ENCODE results near the gene RAPGEF1. TPM values are rescaled to one million over a fixed set of nuclear protein-coding genes. Genes with fewer than 3 reads are reported as not detected.
"Not testable (repeated sequence)": the region's sequence is repeated elsewhere in the genome, so short reads cannot be mapped to it uniquely, and the experiment has no call there.

The RAPGEF1 gene
- total and polyA plus RNA-seq, 8 donors: 17.1 to 62.6 (median 44.8) TPM

GRCh38 chr9:131712151-131712716 is 27.6 kb downstream of the RAPGEF1 start:
- H3K4me1 ChIP-seq: peaks cover 43 to 65% (median 44%) of the 10 kb centered on the region in 3 donors
- no peak overlapping the region for H3K4me3 ChIP-seq
- no peaks in the 10 kb centered on the region for H3K27me3 ChIP-seq
- no peak for FAIRE-seq
- 73 to 77% methylated on average over 10 of the region's 10 CpGs for WGBS, 2 donors
- ATAC-seq: no peak
- no peaks in the 10 kb centered on the region for H3K9me3 ChIP-seq
- no peaks in the 10 kb centered on the region for H3K36me3 ChIP-seq
- TF ChIP-seq CTCF (IDR thresholded peaks at IDR 0.05): no peak
- no peak for DNase-seq
- H3K27ac ChIP-seq: peak overlapping the region in 2 of 4 donors; percentile 60 to 76
- intact Hi-C loops (cut with DNase I): no loop called here

DNA sequence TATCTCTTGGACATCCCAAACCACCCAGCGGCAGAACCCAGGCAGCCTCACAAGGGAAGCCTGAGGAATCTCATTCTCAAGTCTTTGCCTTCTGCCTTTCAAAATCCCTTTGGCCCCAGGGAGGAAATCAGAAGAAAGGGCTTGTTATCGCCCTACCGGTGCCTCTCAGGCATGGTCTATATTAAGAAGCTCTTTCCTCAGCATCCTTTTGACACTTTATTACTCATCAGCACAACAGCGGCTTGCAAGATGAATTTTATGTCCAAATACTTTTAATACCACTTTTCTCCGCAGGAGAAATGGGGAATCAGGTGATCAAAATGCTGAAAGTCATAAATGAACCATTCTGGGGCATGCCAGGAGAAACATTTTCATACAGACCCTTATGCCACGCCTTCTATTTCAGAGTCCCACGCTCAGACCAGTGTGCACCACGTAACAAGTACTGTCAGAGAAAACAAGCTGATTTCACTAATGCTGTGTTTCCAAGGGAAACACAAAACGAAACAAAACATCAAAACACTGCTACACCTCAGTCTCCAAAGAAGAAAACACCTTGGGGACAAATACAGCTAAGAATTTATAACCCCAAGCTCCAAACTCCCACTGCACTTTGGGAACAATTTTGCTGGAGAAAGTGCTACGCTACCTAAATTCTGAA is 30.0 kb downstream of the RAPGEF1 start:
- DNase-seq (no peak), ATAC-seq (no peak), FAIRE-seq (no peak)
- no peak for TF ChIP-seq CTCF (IDR thresholded peaks at IDR 0.05)
- Histone ChIP-seq H3K9me3 (no peaks in the 10 kb centered on the region), H3K27ac (peak overlapping the region in 2 of 4 donors; percentile 10 to 64), H3K36me3 (no peaks in the 10 kb centered on the region), H3K4me3 (no peak overlapping the region), H3K4me1 (peaks cover 60 to 72% (median 61%) of the 10 kb centered on the region in 3 donors), H3K27me3 (no peaks in the 10 kb centered on the region)
- 85% methylated on average over 10 of the region's 10 CpGs for WGBS, 2 donors
- intact Hi-C loops (cut with DNase I): loop anchor here in 1 of 3 donors (10.0 kb wide), 1 partner anchor 65 kb away; no protein-coding TSS in a partner anchor

DNA sequence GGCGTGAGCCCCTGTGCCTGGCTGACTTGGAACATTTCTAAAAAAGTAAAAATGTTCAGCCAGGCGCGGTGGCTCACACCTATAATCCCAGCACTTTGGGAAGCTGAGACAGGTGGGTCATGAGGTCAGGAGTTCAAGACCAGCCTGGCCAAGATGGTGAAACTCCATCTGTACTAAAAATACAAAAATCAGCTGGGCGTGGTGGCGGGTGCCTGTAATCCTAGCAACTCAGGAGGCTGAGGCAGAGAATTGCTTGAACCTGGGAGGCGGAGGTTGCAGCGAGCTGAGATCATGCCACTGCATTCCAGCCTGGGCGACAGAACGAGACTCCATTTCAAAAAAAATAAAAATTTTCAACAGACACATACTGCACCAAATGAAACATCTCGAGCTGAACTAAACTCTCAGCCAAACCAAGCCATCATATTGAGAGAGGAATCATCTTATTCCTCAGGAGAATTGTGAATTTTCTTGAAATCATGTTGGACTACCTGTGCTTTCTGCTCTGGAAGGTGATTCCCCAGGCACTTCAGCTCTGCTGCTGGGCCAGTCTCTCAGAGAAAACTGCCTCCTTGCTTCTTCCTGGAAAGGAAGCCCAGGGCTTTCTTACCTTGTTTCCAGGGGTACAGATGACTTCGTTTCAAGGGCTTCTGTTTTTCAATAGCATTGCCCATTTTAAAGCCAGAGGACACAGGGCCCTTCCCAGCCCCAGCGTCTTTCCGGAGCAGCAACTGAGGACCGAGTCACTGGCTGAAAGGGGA is 30.7 kb downstream of the RAPGEF1 start:
- WGBS, 2 donors: 89 to 92% methylated on average over 14 of the region's 14 CpGs
- intact Hi-C loops (cut with DNase I): loop anchor here in 1 of 3 donors (10.0 kb wide), 1 partner anchor 64 kb away; no protein-coding TSS in a partner anchor
- not testable (repeated sequence) for FAIRE-seq, H3K4me3 ChIP-seq, H3K36me3 ChIP-seq, DNase-seq, H3K27me3 ChIP-seq, ATAC-seq, H3K9me3 ChIP-seq
- Histone ChIP-seq H3K27ac (peak overlapping the region in 2 of 4 donors; percentile 64 to 65), H3K4me1 (peaks cover 61 to 75% (median 63%) of the 10 kb centered on the region in 3 donors)

DNA sequence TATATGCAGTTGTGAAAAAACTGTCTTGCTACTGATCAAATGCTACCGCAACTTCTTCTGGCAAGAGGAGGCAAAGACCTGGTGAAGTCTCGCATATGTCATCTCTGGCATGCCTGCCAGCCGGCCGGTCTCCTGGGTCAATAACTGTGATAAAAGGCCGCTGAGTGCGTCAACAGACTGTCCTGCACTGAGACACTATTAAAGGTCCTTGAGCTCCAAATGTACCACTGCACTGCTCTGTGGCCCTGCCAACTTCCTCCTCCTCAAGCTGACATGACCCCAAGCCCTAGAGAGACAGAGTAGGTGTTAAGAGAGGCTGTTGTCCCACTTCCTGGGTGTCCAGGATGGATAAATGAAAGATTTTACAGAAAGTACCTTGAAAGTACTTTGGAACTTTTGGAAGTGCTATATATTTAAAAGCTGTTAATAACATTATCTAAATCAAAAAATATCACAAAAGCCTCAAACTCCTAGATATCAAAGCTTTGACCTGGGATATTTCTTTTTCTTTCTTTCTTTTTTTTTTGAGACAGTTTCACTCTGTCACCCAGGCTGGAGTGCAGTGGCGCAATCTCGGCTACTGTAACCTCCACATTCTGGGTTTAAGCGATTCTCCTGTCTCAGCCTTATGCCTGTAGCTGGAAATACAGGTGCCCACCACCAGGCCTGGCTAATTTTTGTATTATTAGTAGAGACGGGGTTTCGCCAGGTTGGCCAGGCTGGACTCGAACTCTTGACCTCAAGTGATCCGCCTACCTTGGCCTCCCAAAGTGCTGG is 31.5 kb downstream of the RAPGEF1 start:
- no peak for TF ChIP-seq CTCF (IDR thresholded peaks at IDR 0.05)
- H3K4me3 ChIP-seq: no peak overlapping the region
- intact Hi-C loops (cut with DNase I): loop anchor here in 1 of 3 donors (10.0 kb wide), 1 partner anchor 64 kb away; no protein-coding TSS in a partner anchor
- no peak for FAIRE-seq
- H3K27me3 ChIP-seq: no peaks in the 10 kb centered on the region
- H3K27ac ChIP-seq: peak overlapping the region; percentile 1 to 65 (median 56)
- H3K36me3 ChIP-seq: no peaks in the 10 kb centered on the region
- peak; percentile 75 to 81 (median 80) for ATAC-seq
- H3K4me1 ChIP-seq: peaks cover 62 to 76% (median 65%) of the 10 kb centered on the region in 3 donors
- peak; percentile 73 to 91 (median 80) for DNase-seq
- 48% methylated on average over 13 of the region's 13 CpGs for WGBS, 2 donors
- H3K9me3 ChIP-seq: no peaks in the 10 kb centered on the region
